GM12878 (cell line): Measurements from ENCODE around the gene BAHD1. TPM values are rescaled to one million over a fixed set of nuclear protein-coding genes. Genes with fewer than 3 reads are reported as not detected.

Experiments used
- ATAC-seq: fragments of 200-7000 bp; cut with Tn5 transposase; 3 replicates; pipeline ENCODE4 v1.9.1; 2020; ENCODE audit warnings: mild to moderate bottlenecking, moderate library complexity
- BruUV-seq: library from RNA; stranded (reverse); fragments of 400-500 nt; replicated peaks from 2 replicates; lab custom pipeline; 2021; lab: Mats Ljungman, UMichigan
- CTCF ChIA-PET: fragments of 300-600 bp; sonication (Branson Sonifier 250); formaldehyde crosslinking; extraction: SDS; loops from one replicate; lab custom pipeline; 2021; ENCODE audit warnings: inconsistent platforms; lab: Yijun Ruan, JAX
- POLR2A ChIA-PET: fragments of 350-600 bp; formaldehyde crosslinking; extraction: SDS; loops from one replicate; lab custom pipeline; 2021; ENCODE audit warnings: inconsistent platforms; lab: Charles Lee
- RAD21 ChIA-PET: fragments of 300-600 bp; sonication (Branson Sonifier 250); formaldehyde crosslinking; loops from one replicate; lab custom pipeline; 2023; ENCODE audit warnings: antibody characterized with exemption; ENCODE audit not compliant: unreplicated experiment; lab: Charles Lee
- SMC1A ChIA-PET: fragments of 300-600 bp; sonication (Branson Sonifier 250); formaldehyde crosslinking; loops from one replicate; lab custom pipeline; 2023; ENCODE audit not compliant: unreplicated experiment, uncharacterized antibody; lab: Charles Lee
- DNase-seq: peaks from one replicate; pipeline ENCODE4 v3.0.0-alpha.2; 2011; ENCODE audit warnings: low read depth, low spot score
- FAIRE-seq: peaks from 3 replicates; lab custom pipeline; 2011; peaks lifted over from hg19 to GRCh38; lab: Jason Lieb, UNC
- H2AFZ ChIP-seq: 2 replicates; pipeline ENCODE4 v1.6.0; 2011; ENCODE audit warnings: low read depth, low read length, control low read depth; ENCODE audit not compliant: control insufficient read depth
- H3K27ac ChIP-seq: 2 replicates; pipeline ENCODE4 v1.5.1; 2011; ENCODE audit warnings: control low read depth; ENCODE audit not compliant: control insufficient read depth, insufficient read depth
- H3K27me3 ChIP-seq, 2 experiments: replicated peaks in 1 of 2; 2 replicates each; pipeline versions ENCODE4 v1.6.0 to v1.6.1; 2011; ENCODE audit warnings: low read length in 1 of 2; ENCODE audit not compliant: control insufficient read depth in 2 of 2, insufficient read depth in 2 of 2
- H3K36me3 ChIP-seq, 2 experiments: 2 replicates each; pipeline ENCODE4 v1.5.1; 2011; ENCODE audit warnings: low read length in 1 of 2; ENCODE audit not compliant: control insufficient read depth in 2 of 2, insufficient read depth in 2 of 2
- H3K4me1 ChIP-seq: 2 replicates; pipeline ENCODE4 v1.6.1; 2011; ENCODE audit warnings: mild to moderate bottlenecking, low read length, moderate library complexity, mixed read lengths; ENCODE audit not compliant: control insufficient read depth, insufficient read depth
- H3K4me2 ChIP-seq: 2 replicates; pipeline ENCODE4 v1.6.0; 2011; ENCODE audit warnings: control low read depth; ENCODE audit not compliant: control insufficient read depth, insufficient read depth
- H3K4me3 ChIP-seq: fragments of 200-600 bp; sonication (generic); 2 replicates; pipeline ENCODE4 v1.5.1; 2016
- H3K79me2 ChIP-seq: 2 replicates; pipeline ENCODE4 v1.6.0; 2011; ENCODE audit warnings: low read length; ENCODE audit not compliant: control insufficient read depth, insufficient read depth
- H3K9ac ChIP-seq: 2 replicates; pipeline ENCODE4 v1.8.0; 2011; ENCODE audit warnings: low read length, control low read depth, mixed read lengths; ENCODE audit not compliant: control insufficient read depth, insufficient read depth
- H3K9me3 ChIP-seq: replicated peaks from 3 replicates; pipeline ENCODE4 v1.5.1; 2011; ENCODE audit warnings: mild to moderate bottlenecking, low read length; ENCODE audit not compliant: control insufficient read depth, insufficient read depth
- H4K20me1 ChIP-seq: 2 replicates; pipeline ENCODE4 v1.6.0; 2011; ENCODE audit not compliant: control insufficient read depth, insufficient read depth
- DPF2 ChIP-seq: fragments of 450-650 bp; IDR thresholded peaks from 2 replicates; pipeline ENCODE4 v1.6.1; 2017; ENCODE audit warnings: mild to moderate bottlenecking
- HDGF ChIP-seq: fragments of 450-650 bp; IDR thresholded peaks from 2 replicates; pipeline ENCODE4 v1.6.1; 2016; ENCODE audit warnings: antibody characterized with exemption
- JUNB ChIP-seq: IDR thresholded peaks from 2 replicates; pipeline ENCODE4 v1.6.1; 2016; ENCODE audit warnings: antibody characterized with exemption, mild to moderate bottlenecking
- LARP7 ChIP-seq: fragments of 450-650 bp; IDR thresholded peaks from 2 replicates; pipeline ENCODE4 v1.6.1; 2017; ENCODE audit warnings: mild to moderate bottlenecking
- MXI1 ChIP-seq: fragments of 150-350 bp; IDR thresholded peaks from 2 replicates; pipeline ENCODE4 v1.6.1; 2011; ENCODE audit warnings: low read depth, mild to moderate bottlenecking, inconsistent platforms, low read length, improper control_type of control experiment
- NFXL1 ChIP-seq: fragments of 450-650 bp; IDR thresholded peaks from 2 replicates; pipeline ENCODE4 v1.6.1; 2017; ENCODE audit warnings: antibody characterized with exemption, mild to moderate bottlenecking, borderline replicate concordance
- PAX8 ChIP-seq: fragments of 450-650 bp; IDR thresholded peaks from 2 replicates; pipeline ENCODE4 v1.6.1; 2017; ENCODE audit warnings: mild to moderate bottlenecking, moderate library complexity
- POLR2AphosphoS2 ChIP-seq: IDR thresholded peaks from 2 replicates; pipeline ENCODE4 v1.6.1; 2011; ENCODE audit warnings: low read depth, mild to moderate bottlenecking, low read length, improper control_type of control experiment, moderate library complexity
- SRF ChIP-seq, 2 experiments: IDR thresholded peaks; 2 replicates each; pipeline ENCODE4 v1.6.1; 2011; ENCODE audit warnings: low read depth in 2 of 2, low read length in 2 of 2, mild to moderate bottlenecking in 1 of 2, moderate library complexity in 1 of 2
- TARDBP ChIP-seq: IDR thresholded peaks from 2 replicates; pipeline ENCODE4 v1.6.1; 2016; ENCODE audit warnings: borderline replicate concordance
- YBX1 ChIP-seq: fragments of 450-650 bp; IDR thresholded peaks from 2 replicates; pipeline ENCODE4 v1.6.1; 2016; ENCODE audit warnings: antibody characterized with exemption
- WGBS: methylation state at CpG from one replicate; pipeline ENCODE4 v1.1.6; 2016; ENCODE audit warnings: low lambda C conversion rate; ENCODE audit not compliant: insufficient replicate concordance, insufficient coverage; ENCODE audit errors: missing lambda C conversion rate; 5-methylcytosine and 5-hydroxymethylcytosine counted together
- in situ Hi-C: fragments of 300-500 bp; cut with MboI; formaldehyde crosslinking; loops from 9 replicates; pipeline ENCODE4 v1.14.3; 2018; ENCODE audit warnings: mixed read lengths
- intact Hi-C: fragments of 100-400 bp; cut with micrococcal nuclease; formaldehyde crosslinking; loops from one replicate; pipeline ENCODE4 v1.14.2; 2022; ENCODE audit not compliant: unreplicated experiment
- polyA plus RNA-seq, 11 experiments: library from polyadenylated mRNA; depleted of rRNA in 4 of 11; unstranded in 6 of 11; stranded (reverse) in 5 of 11; fragments of >200 nt; fragmentation: Nextera tagmentation in 4 of 11; fragmentation: Illumina TruSeq in 1 of 11; extraction: Ambion mirVana in 4 of 11; extraction: Trizol in 1 of 11; gene quantifications; 1 replicate in 1 of 11; 2 replicates in 10 of 11; pipeline versions ENCODE4 v1.2.1 to v1.2.3, GENCODE V29; 2011 to 2016; ENCODE audit warnings: inconsistent platforms in 2 of 11, missing spikeins in 2 of 11, low read depth in 1 of 11
- total RNA-seq, 4 experiments: library from RNA; depleted of rRNA in 3 of 4; stranded (reverse); fragments of >200 nt in 3 of 4; fragmentation: Illumina TruSeq in 1 of 4; extraction: Trizol in 1 of 4; gene quantifications; 2 replicates each; pipeline versions ENCODE4 v1.2.1 to v1.2.3, GENCODE V29; 2013 to 2021
- TF ChIP-seq, protein P1 (sequence below): fragments of 450-650 bp; formaldehyde crosslinking; IDR thresholded peaks from 2 replicates; pipeline ENCODE4 v1.5.0; 2022; ENCODE audit warnings: mild to moderate bottlenecking, missing genetic modification characterization
- TF ChIP-seq, protein P2 (sequence below): IDR thresholded peaks from 2 replicates; pipeline ENCODE4 v1.6.1; 2012; ENCODE audit warnings: improper control_type of control experiment, low read depth, low read length; ENCODE audit not compliant: insufficient replicate concordance
- TF ChIP-seq, protein P3 (sequence below): IDR thresholded peaks from 2 replicates; pipeline ENCODE4 v1.6.1; 2012; ENCODE audit warnings: low read depth, low read length, improper control_type of control experiment
- TF ChIP-seq, protein P4 (sequence below): IDR thresholded peaks from 2 replicates; pipeline ENCODE4 v1.6.1; 2012; ENCODE audit warnings: low read depth, low read length, improper control_type of control experiment

The BAHD1 gene
- total and polyA plus RNA-seq, 10 of the 15 experiments (the other 5 are each of a cell fraction or from before 2014, with no cell fraction given): 0.21 to 21.8 (median 5.8) TPM

DNA sequence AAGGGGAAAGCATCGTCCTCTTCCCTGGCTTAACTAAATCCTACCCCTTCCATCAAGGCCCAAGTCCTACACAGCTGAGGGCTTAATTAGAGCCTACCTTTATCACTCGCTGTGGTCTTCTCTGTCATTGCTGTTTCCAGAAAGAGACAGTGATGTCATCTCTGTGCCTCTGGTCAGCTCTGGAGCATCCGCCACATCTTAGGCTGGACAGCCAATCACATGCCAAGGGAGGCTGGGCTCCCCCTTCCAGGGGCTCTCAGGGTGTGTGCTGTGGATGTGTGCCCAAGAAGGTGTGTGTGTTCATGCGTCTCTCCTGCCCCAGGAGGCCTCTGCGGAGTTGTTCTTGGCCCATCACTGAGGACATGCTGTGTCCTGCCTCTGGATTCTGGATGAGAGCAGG lies 72.9 kb downstream of the BAHD1 start (continued):
- TF ChIP-seq, protein P1, sequence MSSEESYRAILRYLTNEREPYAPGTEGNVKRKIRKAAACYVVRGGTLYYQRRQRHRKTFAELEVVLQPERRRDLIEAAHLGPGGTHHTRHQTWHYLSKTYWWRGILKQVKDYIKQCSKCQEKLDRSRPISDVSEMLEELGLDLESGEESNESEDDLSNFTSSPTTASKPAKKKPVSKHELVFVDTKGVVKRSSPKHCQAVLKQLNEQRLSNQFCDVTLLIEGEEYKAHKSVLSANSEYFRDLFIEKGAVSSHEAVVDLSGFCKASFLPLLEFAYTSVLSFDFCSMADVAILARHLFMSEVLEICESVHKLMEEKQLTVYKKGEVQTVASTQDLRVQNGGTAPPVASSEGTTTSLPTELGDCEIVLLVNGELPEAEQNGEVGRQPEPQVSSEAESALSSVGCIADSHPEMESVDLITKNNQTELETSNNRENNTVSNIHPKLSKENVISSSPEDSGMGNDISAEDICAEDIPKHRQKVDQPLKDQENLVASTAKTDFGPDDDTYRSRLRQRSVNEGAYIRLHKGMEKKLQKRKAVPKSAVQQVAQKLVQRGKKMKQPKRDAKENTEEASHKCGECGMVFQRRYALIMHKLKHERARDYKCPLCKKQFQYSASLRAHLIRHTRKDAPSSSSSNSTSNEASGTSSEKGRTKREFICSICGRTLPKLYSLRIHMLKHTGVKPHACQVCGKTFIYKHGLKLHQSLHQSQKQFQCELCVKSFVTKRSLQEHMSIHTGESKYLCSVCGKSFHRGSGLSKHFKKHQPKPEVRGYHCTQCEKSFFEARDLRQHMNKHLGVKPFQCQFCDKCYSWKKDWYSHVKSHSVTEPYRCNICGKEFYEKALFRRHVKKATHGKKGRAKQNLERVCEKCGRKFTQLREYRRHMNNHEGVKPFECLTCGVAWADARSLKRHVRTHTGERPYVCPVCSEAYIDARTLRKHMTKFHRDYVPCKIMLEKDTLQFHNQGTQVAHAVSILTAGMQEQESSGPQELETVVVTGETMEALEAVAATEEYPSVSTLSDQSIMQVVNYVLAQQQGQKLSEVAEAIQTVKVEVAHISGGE (CRISPR knock-in tag): no peak
- no peak for TF ChIP-seq LARP7

GRCh38 chr15:40516322-40516721 lies 75.6 kb downstream of the BAHD1 start:
- 63% methylated on average over 2 of the region's 2 CpGs for WGBS
- intact Hi-C loops (loop anchor here (10.0 kb wide), 1 partner anchor 158 kb away; no protein-coding TSS in a partner anchor), in situ Hi-C loops (loop anchor here (5.0 kb wide), 1 partner anchor 271 kb away; no protein-coding TSS in a partner anchor)
- no peak overlapping the region for H3K4me3 ChIP-seq
- no peaks in the 10 kb centered on the region for H3K79me2 ChIP-seq
- H4K20me1 ChIP-seq: no peaks in the 10 kb centered on the region
- DNase-seq (no peak), ATAC-seq (no peak), FAIRE-seq (no peak)
- H3K4me1 ChIP-seq: no peaks in the 10 kb centered on the region
- H3K27ac ChIP-seq: no peak overlapping the region
- no peak overlapping the region for H3K4me2 ChIP-seq
- ChIA-PET POLR2A (no interaction called here), RAD21 (interaction anchor here (0.6 to 2.5 kb wide), 3 partner anchors 32 to 266 kb away, joined by 4 to 7 read pairs (median 4); no protein-coding TSS in a partner anchor), SMC1A (no interaction called here), CTCF (no interaction called here)
- no peak overlapping the region for H3K9ac ChIP-seq
- BruUV-seq: no TSS peak
- no peaks in the 10 kb centered on the region for H3K9me3 ChIP-seq
- no peaks in the 10 kb centered on the region for H3K27me3 ChIP-seq
- H2AFZ ChIP-seq: no peak overlapping the region
- no peaks in the 10 kb centered on the region for H3K36me3 ChIP-seq
- TF ChIP-seq DPF2: no peak
- TF ChIP-seq, protein P2, sequence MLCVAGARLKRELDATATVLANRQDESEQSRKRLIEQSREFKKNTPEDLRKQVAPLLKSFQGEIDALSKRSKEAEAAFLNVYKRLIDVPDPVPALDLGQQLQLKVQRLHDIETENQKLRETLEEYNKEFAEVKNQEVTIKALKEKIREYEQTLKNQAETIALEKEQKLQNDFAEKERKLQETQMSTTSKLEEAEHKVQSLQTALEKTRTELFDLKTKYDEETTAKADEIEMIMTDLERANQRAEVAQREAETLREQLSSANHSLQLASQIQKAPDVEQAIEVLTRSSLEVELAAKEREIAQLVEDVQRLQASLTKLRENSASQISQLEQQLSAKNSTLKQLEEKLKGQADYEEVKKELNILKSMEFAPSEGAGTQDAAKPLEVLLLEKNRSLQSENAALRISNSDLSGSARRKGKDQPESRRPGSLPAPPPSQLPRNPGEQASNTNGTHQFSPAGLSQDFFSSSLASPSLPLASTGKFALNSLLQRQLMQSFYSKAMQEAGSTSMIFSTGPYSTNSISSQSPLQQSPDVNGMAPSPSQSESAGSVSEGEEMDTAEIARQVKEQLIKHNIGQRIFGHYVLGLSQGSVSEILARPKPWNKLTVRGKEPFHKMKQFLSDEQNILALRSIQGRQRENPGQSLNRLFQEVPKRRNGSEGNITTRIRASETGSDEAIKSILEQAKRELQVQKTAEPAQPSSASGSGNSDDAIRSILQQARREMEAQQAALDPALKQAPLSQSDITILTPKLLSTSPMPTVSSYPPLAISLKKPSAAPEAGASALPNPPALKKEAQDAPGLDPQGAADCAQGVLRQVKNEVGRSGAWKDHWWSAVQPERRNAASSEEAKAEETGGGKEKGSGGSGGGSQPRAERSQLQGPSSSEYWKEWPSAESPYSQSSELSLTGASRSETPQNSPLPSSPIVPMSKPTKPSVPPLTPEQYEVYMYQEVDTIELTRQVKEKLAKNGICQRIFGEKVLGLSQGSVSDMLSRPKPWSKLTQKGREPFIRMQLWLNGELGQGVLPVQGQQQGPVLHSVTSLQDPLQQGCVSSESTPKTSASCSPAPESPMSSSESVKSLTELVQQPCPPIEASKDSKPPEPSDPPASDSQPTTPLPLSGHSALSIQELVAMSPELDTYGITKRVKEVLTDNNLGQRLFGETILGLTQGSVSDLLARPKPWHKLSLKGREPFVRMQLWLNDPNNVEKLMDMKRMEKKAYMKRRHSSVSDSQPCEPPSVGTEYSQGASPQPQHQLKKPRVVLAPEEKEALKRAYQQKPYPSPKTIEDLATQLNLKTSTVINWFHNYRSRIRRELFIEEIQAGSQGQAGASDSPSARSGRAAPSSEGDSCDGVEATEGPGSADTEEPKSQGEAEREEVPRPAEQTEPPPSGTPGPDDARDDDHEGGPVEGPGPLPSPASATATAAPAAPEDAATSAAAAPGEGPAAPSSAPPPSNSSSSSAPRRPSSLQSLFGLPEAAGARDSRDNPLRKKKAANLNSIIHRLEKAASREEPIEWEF: no peak
- TF ChIP-seq, protein P3, sequence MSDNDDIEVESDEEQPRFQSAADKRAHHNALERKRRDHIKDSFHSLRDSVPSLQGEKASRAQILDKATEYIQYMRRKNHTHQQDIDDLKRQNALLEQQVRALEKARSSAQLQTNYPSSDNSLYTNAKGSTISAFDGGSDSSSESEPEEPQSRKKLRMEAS: no peak
- TF ChIP-seq MXI1: no peak
- TF ChIP-seq HDGF: no peak
- no peak for TF ChIP-seq PAX8
- TF ChIP-seq YBX1: no peak
- TF ChIP-seq SRF (IDR thresholded peaks at IDR 0.05; ENCODE audit: low read depth in 2 of 2, low read length in 2 of 2): no peak
- no peak for TF ChIP-seq TARDBP
- TF ChIP-seq, protein P4, sequence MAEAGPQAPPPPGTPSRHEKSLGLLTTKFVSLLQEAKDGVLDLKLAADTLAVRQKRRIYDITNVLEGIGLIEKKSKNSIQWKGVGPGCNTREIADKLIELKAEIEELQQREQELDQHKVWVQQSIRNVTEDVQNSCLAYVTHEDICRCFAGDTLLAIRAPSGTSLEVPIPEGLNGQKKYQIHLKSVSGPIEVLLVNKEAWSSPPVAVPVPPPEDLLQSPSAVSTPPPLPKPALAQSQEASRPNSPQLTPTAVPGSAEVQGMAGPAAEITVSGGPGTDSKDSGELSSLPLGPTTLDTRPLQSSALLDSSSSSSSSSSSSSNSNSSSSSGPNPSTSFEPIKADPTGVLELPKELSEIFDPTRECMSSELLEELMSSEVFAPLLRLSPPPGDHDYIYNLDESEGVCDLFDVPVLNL: no peak
- TF ChIP-seq POLR2AphosphoS2: no peak
- no peak for TF ChIP-seq JUNB
- TF ChIP-seq NFXL1: no peak
